ENCODE data around the gene DLG5. TPM values are rescaled to one million over a fixed set of nuclear protein-coding genes. Genes with fewer than 3 reads are reported as not detected.

DLG5 gene
- total RNA-seq, 1 experiment from 2014 or later = 69.7 TPM

DNA sequence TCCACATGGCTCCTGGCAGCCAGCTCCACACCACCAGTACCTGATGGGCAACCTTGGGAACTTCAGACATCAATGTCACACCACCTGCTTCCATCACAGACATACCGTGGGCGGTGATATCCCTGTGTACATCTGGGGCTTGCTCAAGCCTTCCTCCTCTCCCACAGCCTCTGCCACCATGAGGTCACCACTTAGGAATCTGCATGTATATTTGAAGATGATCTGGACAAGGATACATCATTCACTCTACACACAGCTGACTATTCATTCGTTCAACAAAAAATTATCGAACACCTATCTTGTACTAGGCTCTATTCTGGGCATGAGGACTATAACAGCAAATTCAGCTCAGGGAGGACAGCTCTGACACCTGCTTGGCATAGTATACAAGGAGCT, 6.8 kb downstream of the DLG5 start:
- H3K36me3 ChIP-seq (ENCODE audit: control insufficient read depth, insufficient read depth, low read length) = no peaks in the 10 kb centered on the region; the same call in 1 of the 2 replicates
- peak; percentile 60 to 67 for DNase-seq
- intact Hi-C loops (cut with micrococcal nuclease; ENCODE audit: unreplicated experiment) = no loop called here
- peaks cover 23% of the 10 kb centered on the region for H3K4me1 ChIP-seq
- ChIA-PET CTCF (interaction anchor here (1.0 to 2.0 kb wide), 2 partner anchors 9 to 11 kb away, joined by 5 to 8 read pairs; no protein-coding TSS in a partner anchor), POLR2A (no interaction called here)
- TF ChIP-seq, protein P1, sequence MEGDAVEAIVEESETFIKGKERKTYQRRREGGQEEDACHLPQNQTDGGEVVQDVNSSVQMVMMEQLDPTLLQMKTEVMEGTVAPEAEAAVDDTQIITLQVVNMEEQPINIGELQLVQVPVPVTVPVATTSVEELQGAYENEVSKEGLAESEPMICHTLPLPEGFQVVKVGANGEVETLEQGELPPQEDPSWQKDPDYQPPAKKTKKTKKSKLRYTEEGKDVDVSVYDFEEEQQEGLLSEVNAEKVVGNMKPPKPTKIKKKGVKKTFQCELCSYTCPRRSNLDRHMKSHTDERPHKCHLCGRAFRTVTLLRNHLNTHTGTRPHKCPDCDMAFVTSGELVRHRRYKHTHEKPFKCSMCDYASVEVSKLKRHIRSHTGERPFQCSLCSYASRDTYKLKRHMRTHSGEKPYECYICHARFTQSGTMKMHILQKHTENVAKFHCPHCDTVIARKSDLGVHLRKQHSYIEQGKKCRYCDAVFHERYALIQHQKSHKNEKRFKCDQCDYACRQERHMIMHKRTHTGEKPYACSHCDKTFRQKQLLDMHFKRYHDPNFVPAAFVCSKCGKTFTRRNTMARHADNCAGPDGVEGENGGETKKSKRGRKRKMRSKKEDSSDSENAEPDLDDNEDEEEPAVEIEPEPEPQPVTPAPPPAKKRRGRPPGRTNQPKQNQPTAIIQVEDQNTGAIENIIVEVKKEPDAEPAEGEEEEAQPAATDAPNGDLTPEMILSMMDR (IDR thresholded peaks at IDR 0.05; ENCODE audit: insufficient read depth in 1 of 2, low read depth in 1 of 2, low read length in 1 of 2, severe bottlenecking in 1 of 2, unreplicated experiment in 1 of 2) = no peak
- no peak overlapping the region for H3K4me3 ChIP-seq (ENCODE audit: low read depth, low read length)
- BruUV-seq (replicated peaks) = no TSS peak
- no peaks in the 10 kb centered on the region for H3K27me3 ChIP-seq (replicated peaks; ENCODE audit: control insufficient read depth, insufficient read depth, low read length)
- no peaks in the 10 kb centered on the region for H3K9me3 ChIP-seq
- Mint-ChIP-seq H3K9me3 (ENCODE audit: unreplicated experiment) (no peaks in the 10 kb centered on the region), H3K27me3 (ENCODE audit: insufficient read depth, unreplicated experiment) (no peaks in the 10 kb centered on the region), H3K27ac (ENCODE audit: unreplicated experiment) (peak overlapping the region; percentile 21), H3K4me3 (ENCODE audit: unreplicated experiment) (no peak overlapping the region), H3K36me3 (ENCODE audit: insufficient read depth, unreplicated experiment) (peaks cover 33% of the 10 kb centered on the region), H3K4me1 (ENCODE audit: low read depth, unreplicated experiment) (peaks cover 40% of the 10 kb centered on the region)

DNA sequence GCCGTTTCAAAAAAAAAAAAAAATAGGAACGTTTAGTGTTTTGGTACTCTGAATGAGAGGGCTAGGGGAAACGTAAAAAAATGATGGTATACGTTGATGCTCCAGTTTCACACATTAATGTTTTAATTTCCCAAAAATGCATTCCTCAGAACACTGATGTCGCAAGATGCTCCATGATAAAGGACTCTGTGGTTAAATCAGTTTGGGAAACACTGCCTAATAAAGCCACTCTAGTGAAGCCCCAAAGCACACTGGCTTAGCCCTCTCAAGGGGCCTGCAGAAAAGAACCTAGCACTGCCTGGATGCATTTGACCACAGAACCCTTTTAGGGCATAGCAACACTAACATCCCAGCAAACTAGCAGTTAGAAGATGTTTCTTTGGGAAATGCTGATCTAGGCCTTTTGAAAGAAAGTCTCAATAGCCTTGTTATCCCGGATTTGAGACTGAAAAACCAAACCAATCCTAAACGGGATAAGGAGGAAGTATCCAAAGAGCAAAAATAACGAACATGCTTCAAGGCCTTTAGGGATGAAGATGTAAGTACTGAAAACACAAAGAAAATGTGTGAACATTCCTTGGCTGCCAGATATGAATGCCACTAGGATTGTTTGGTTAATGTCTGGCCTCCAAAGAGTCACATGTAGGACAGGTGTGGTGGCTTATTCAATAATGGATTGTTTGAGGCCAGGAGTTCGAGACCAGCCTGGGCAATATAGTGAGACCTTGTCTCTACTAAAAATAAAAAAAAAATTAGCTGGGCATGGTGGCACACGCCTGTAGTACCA, 11.0 kb downstream of the DLG5 start:
- H3K36me3 Mint-ChIP-seq (ENCODE audit: insufficient read depth, unreplicated experiment) = peaks cover 33% of the 10 kb centered on the region
- no peak overlapping the region for H3K4me3 Mint-ChIP-seq (ENCODE audit: unreplicated experiment)
- TF ChIP-seq, protein P1 (IDR thresholded peaks at IDR 0.05; ENCODE audit: insufficient read depth in 1 of 2, low read depth in 1 of 2, low read length in 1 of 2, severe bottlenecking in 1 of 2, unreplicated experiment in 1 of 2) = no peak
- CTCF ChIA-PET = no interaction called here
- Histone ChIP-seq H3K9me3 (no peaks in the 10 kb centered on the region), H3K27me3 (replicated peaks; ENCODE audit: control insufficient read depth, insufficient read depth, low read length) (no peaks in the 10 kb centered on the region), H3K36me3 (ENCODE audit: control insufficient read depth, insufficient read depth, low read length) (no peaks in the 10 kb centered on the region), H3K4me1 (peaks cover 31% of the 10 kb centered on the region), H3K4me3 (ENCODE audit: low read depth, low read length) (no peak overlapping the region)
- no peaks in the 10 kb centered on the region for H3K27me3 Mint-ChIP-seq (ENCODE audit: insufficient read depth, unreplicated experiment)
- intact Hi-C loops (cut with micrococcal nuclease; ENCODE audit: unreplicated experiment) = no loop called here
- H3K4me1 Mint-ChIP-seq (ENCODE audit: low read depth, unreplicated experiment) = peaks cover 24% of the 10 kb centered on the region
- no peak for DNase-seq
- POLR2A ChIA-PET = no interaction called here
- no TSS peak for BruUV-seq (replicated peaks)
- no peak overlapping the region for H3K27ac Mint-ChIP-seq (ENCODE audit: unreplicated experiment)
- no peaks in the 10 kb centered on the region for H3K9me3 Mint-ChIP-seq (ENCODE audit: unreplicated experiment)

DNA sequence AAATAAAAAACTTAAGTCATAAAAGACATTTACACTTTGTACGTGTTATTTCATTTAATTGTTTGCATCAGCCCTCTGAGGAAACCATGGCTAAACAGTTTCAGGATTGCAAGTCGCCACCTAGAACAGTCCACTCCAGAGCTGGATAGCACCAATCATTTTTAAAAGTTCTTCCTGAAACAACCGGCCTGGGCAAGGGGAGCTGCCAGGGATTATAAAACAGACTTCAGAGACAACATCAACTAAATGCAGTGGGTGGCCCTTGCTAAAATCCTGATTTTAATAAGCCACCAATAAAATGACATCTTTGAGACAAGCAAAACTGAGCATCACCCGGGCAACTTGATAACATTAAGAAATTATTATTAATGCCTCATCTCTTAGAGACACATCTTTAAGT, 13.5 kb downstream of the DLG5 start:
- Mint-ChIP-seq H3K36me3 (ENCODE audit: insufficient read depth, unreplicated experiment) (peaks cover 33% of the 10 kb centered on the region), H3K27me3 (ENCODE audit: insufficient read depth, unreplicated experiment) (no peaks in the 10 kb centered on the region), H3K4me3 (ENCODE audit: unreplicated experiment) (no peak overlapping the region), H3K4me1 (ENCODE audit: low read depth, unreplicated experiment) (peaks cover 34% of the 10 kb centered on the region), H3K9me3 (ENCODE audit: unreplicated experiment) (no peaks in the 10 kb centered on the region), H3K27ac (ENCODE audit: unreplicated experiment) (no peak overlapping the region)
- Histone ChIP-seq H3K4me1 (peaks cover 42% of the 10 kb centered on the region), H3K27me3 (replicated peaks; ENCODE audit: control insufficient read depth, insufficient read depth, low read length) (no peaks in the 10 kb centered on the region), H3K9me3 (no peaks in the 10 kb centered on the region), H3K36me3 (ENCODE audit: control insufficient read depth, insufficient read depth, low read length) (no peaks in the 10 kb centered on the region), H3K4me3 (ENCODE audit: low read depth, low read length) (no peak overlapping the region)
- ChIA-PET POLR2A (no interaction called here), CTCF (no interaction called here)
- BruUV-seq (replicated peaks) = no TSS peak
- intact Hi-C loops (cut with micrococcal nuclease; ENCODE audit: unreplicated experiment) = no loop called here
- TF ChIP-seq, protein P1 (IDR thresholded peaks at IDR 0.05; ENCODE audit: insufficient read depth in 1 of 2, low read depth in 1 of 2, low read length in 1 of 2, severe bottlenecking in 1 of 2, unreplicated experiment in 1 of 2) = no peak
- no peak for DNase-seq

Measured in Caco-2 (cell line).